IMR-90 (cell line): ENCODE data around the gene PPAT. TPM values are rescaled to one million over a fixed set of nuclear protein-coding genes. Genes with fewer than 3 reads are reported as not detected.

Source experiments
- ATAC-seq: fragments of 200-7000 bp; cut with Tn5 transposase; 2 replicates; pipeline ENCODE4 v1.9.1; 2020; ENCODE audit warnings: low read depth, mild to moderate bottlenecking, moderate library complexity
- BruUV-seq: library from RNA; stranded (reverse); fragments of 400-500 nt; replicated peaks from 2 replicates; lab custom pipeline; 2021; lab: Mats Ljungman, UMichigan
- CTCF ChIA-PET: fragments of 300-600 bp; formaldehyde crosslinking; extraction: SDS; loops from one replicate; lab custom pipeline; 2021; ENCODE audit warnings: antibody characterized with exemption; lab: Yijun Ruan, JAX
- POLR2A ChIA-PET: fragments of 300-600 bp; sonication (Branson Sonifier 250); formaldehyde crosslinking; loops from one replicate; lab custom pipeline; 2022; ENCODE audit warnings: antibody characterized with exemption; ENCODE audit not compliant: unreplicated experiment; lab: Charles Lee
- DNase-seq: peaks from one replicate; pipeline ENCODE4 v3.0.0; 2013
- H2AFZ ChIP-seq: replicated peaks from 2 replicates; pipeline ENCODE3; 2013; ENCODE audit warnings: low read length, mild to moderate bottlenecking; ENCODE audit not compliant: poor library complexity
- H2AK5ac ChIP-seq: 2 replicates; pipeline ENCODE4 v1.6.1; 2013; ENCODE audit warnings: low read depth, low read length, inconsistent platforms
- H2AK9ac ChIP-seq: replicated peaks from 2 replicates; pipeline ENCODE3; 2013; ENCODE audit warnings: mild to moderate bottlenecking, low read depth, low read length, moderate library complexity; ENCODE audit not compliant: poor library complexity
- H2BK120ac ChIP-seq: 2 replicates; pipeline ENCODE4 v1.6.1; 2013; ENCODE audit warnings: low read depth, low read length, inconsistent platforms
- H2BK15ac ChIP-seq: 3 replicates; pipeline ENCODE4 v1.6.1; 2013; ENCODE audit warnings: low read depth, low read length, inconsistent platforms
- H2BK20ac ChIP-seq: 2 replicates; pipeline ENCODE4 v1.6.1; 2013; ENCODE audit warnings: low read depth, mild to moderate bottlenecking, inconsistent platforms, low read length, moderate library complexity
- H2BK5ac ChIP-seq: 2 replicates; pipeline ENCODE4 v1.6.1; 2013; ENCODE audit warnings: mild to moderate bottlenecking, low read depth, low read length, inconsistent platforms; ENCODE audit not compliant: poor library complexity, severe bottlenecking
- H3K14ac ChIP-seq: replicated peaks from 2 replicates; pipeline ENCODE4 v1.6.1; 2013; ENCODE audit warnings: low read depth, low read length, inconsistent platforms
- H3K18ac ChIP-seq: 2 replicates; pipeline ENCODE4 v1.6.1; 2013; ENCODE audit warnings: low read depth, low read length, control low read depth
- H3K23ac ChIP-seq: 2 replicates; pipeline ENCODE4 v1.6.1; 2013; ENCODE audit warnings: low read depth, low read length, inconsistent platforms
- H3K27ac ChIP-seq: 2 replicates; pipeline ENCODE4 v1.5.1; 2013; ENCODE audit warnings: mild to moderate bottlenecking, control low read depth, low read length; ENCODE audit not compliant: insufficient read depth
- H3K27me3 ChIP-seq: 2 replicates; pipeline ENCODE4 v1.6.1; 2013; ENCODE audit warnings: low read length; ENCODE audit not compliant: control insufficient read depth, insufficient read depth
- H3K36me3 ChIP-seq: 2 replicates; pipeline ENCODE4 v1.6.1; 2013; ENCODE audit warnings: low read length, mixed read lengths; ENCODE audit not compliant: control insufficient read depth, insufficient read depth
- H3K4ac ChIP-seq: 2 replicates; pipeline ENCODE4 v1.6.1; 2013; ENCODE audit warnings: low read depth, low read length, inconsistent platforms
- H3K4me1 ChIP-seq: 2 replicates; pipeline ENCODE4 v1.6.1; 2013; ENCODE audit warnings: low read length, mixed read lengths; ENCODE audit not compliant: control insufficient read depth, insufficient read depth
- H3K4me2 ChIP-seq: 2 replicates; pipeline ENCODE4 v1.6.1; 2013; ENCODE audit warnings: low read depth, mild to moderate bottlenecking, control low read depth, low read length, moderate library complexity
- H3K4me3 ChIP-seq: 2 replicates; pipeline ENCODE4 v1.5.1; 2013; ENCODE audit warnings: low read depth, mild to moderate bottlenecking, control low read depth, low read length, moderate library complexity; ENCODE audit not compliant: insufficient read depth
- H3K56ac ChIP-seq: 2 replicates; pipeline ENCODE4 v1.6.1; 2013; ENCODE audit warnings: low read length, inconsistent platforms; ENCODE audit not compliant: insufficient read depth; ENCODE audit errors: extremely low read depth
- H3K79me1 ChIP-seq, 2 experiments: 2 replicates each; pipeline ENCODE4 v1.6.1; 2013; ENCODE audit warnings: low read length in 2 of 2, inconsistent platforms in 1 of 2, low read depth in 1 of 2
- H3K9ac ChIP-seq: 2 replicates; pipeline ENCODE4 v1.6.1; 2013; ENCODE audit warnings: low read depth, low read length, control low read depth
- H3K9me1 ChIP-seq: 2 replicates; pipeline ENCODE4 v1.6.1; 2013; ENCODE audit warnings: low read length, inconsistent platforms; ENCODE audit not compliant: insufficient read depth
- H3K9me3 ChIP-seq: 2 replicates; pipeline ENCODE4 v1.6.1; 2013; ENCODE audit warnings: low read length; ENCODE audit not compliant: control insufficient read depth, insufficient read depth
- H4K20me1 ChIP-seq: 2 replicates; pipeline ENCODE4 v1.6.1; 2013; ENCODE audit warnings: low read length, inconsistent platforms; ENCODE audit not compliant: insufficient read depth
- H4K5ac ChIP-seq: 2 replicates; pipeline ENCODE4 v1.6.1; 2013; ENCODE audit warnings: mild to moderate bottlenecking, low read depth, low read length, control low read depth
- H4K8ac ChIP-seq, 2 experiments: 2 replicates each; pipeline ENCODE4 v1.6.1; 2013; ENCODE audit warnings: low read depth in 2 of 2, low read length in 2 of 2, control low read depth in 1 of 2, inconsistent platforms in 1 of 2
- H4K91ac ChIP-seq: 2 replicates; pipeline ENCODE4 v1.6.1; 2013; ENCODE audit warnings: low read depth, low read length, inconsistent platforms; ENCODE audit not compliant: insufficient read depth
- CEBPB ChIP-seq: IDR thresholded peaks from 2 replicates; pipeline ENCODE4 v1.6.1; 2012; ENCODE audit warnings: low read depth, low read length, improper control_type of control experiment
- FOS ChIP-seq: fragments of 150-350 bp; IDR thresholded peaks from 2 replicates; pipeline ENCODE4 v1.6.1; 2016; ENCODE audit warnings: low read depth, low read length
- MAFK ChIP-seq: IDR thresholded peaks from 2 replicates; pipeline ENCODE4 v1.6.1; 2012; ENCODE audit warnings: low read depth, low read length, improper control_type of control experiment
- MAZ ChIP-seq: IDR thresholded peaks from 2 replicates; pipeline ENCODE4 v1.6.1; 2012; ENCODE audit warnings: low read depth, mild to moderate bottlenecking, low read length, improper control_type of control experiment, moderate library complexity, borderline replicate concordance
- NFE2L2 ChIP-seq: fragments of 150-350 bp; IDR thresholded peaks from 2 replicates; pipeline ENCODE4 v1.6.1; 2016; ENCODE audit warnings: low read depth, mild to moderate bottlenecking, low read length
- POLR2A ChIP-seq: IDR thresholded peaks from 2 replicates; pipeline ENCODE4 v1.6.1; 2012; ENCODE audit warnings: mild to moderate bottlenecking, low read depth, low read length
- RAD21 ChIP-seq: IDR thresholded peaks from 2 replicates; pipeline ENCODE4 v1.6.1; 2012; ENCODE audit warnings: low read length, improper control_type of control experiment
- RFX5 ChIP-seq: IDR thresholded peaks from 2 replicates; pipeline ENCODE4 v1.8.0; 2012; ENCODE audit warnings: low read depth, mild to moderate bottlenecking, low read length, moderate library complexity
- WGBS, 2 experiments: methylation state at CpG; one replicate each; pipeline versions ENCODE4 v1.1.5 to v1.1.7; 2013; ENCODE audit warnings: missing lambda C conversion rate in 2 of 2; ENCODE audit not compliant: insufficient read length in 1 of 2; ENCODE audit errors: extremely low coverage in 2 of 2; 5-methylcytosine and 5-hydroxymethylcytosine counted together
- dilution Hi-C: fragments of 300-500 bp; cut with HindIII; formaldehyde crosslinking; loops from one replicate; pipeline ENCODE4 v1.14.3; 2018; ENCODE audit warnings: low sequenced_read_pairs; ENCODE audit not compliant: unreplicated experiment
- in situ Hi-C: fragments of 300-500 bp; cut with MboI; formaldehyde crosslinking; loops from 3 replicates; pipeline ENCODE4 v1.14.3; 2019; ENCODE audit warnings: low sequenced_read_pairs, inconsistent platforms, mixed read lengths
- intact Hi-C: fragments of 100-400 bp; cut with micrococcal nuclease; formaldehyde crosslinking; loops from 2 replicates; pipeline ENCODE4 v1.10.0; 2022
- polyA plus RNA-seq, 3 experiments: library from polyadenylated mRNA; depleted of rRNA; stranded (reverse); fragments of >200 nt; gene quantifications; 2 replicates each; pipeline ENCODE4 v1.2.3, GENCODE V29; 2012; ENCODE audit warnings: low replicate concordance in 1 of 3
- total RNA-seq: library from RNA; depleted of rRNA; stranded (reverse); fragments of >200 nt; gene quantifications from 2 replicates; pipeline ENCODE4 v1.2.3, GENCODE V29; 2012

The PPAT gene
- total and polyA plus RNA-seq, 2 of the 4 experiments (the other 2 are of a cell fraction) = 7.0 to 21.1 TPM

GRCh38 chr4:56374956-56375355, 60.5 kb downstream of the PPAT start:
- H3K4me3 ChIP-seq = no peak overlapping the region
- DNase-seq (no peak), ATAC-seq (no peak)
- no peak overlapping the region for H3K14ac ChIP-seq
- dilution Hi-C loops = no loop called here
- no peak for TF ChIP-seq POLR2A
- no peak for TF ChIP-seq CEBPB
- TF ChIP-seq RAD21 = no peak
- no peak for TF ChIP-seq MAZ
- TF ChIP-seq FOS = no peak
- TF ChIP-seq RFX5 = no peak
- TF ChIP-seq MAFK = no peak
- no peak for TF ChIP-seq NFE2L2
- no peak overlapping the region for H2AK9ac ChIP-seq
- H2BK120ac ChIP-seq = no peak overlapping the region
- H3K27ac ChIP-seq = no peak overlapping the region
- H4K5ac ChIP-seq = no peak overlapping the region
- intact Hi-C loops = loop anchor here (5.0 kb wide), 1 partner anchor 48 kb away; no protein-coding TSS in a partner anchor
- no peak overlapping the region for H2AK5ac ChIP-seq
- no peaks in the 10 kb centered on the region for H3K79me1 ChIP-seq
- no peaks in the 10 kb centered on the region for H3K9me3 ChIP-seq
- no peak overlapping the region for H3K4ac ChIP-seq
- no peaks in the 10 kb centered on the region; the same call in 1 of the 2 replicates for H3K9me1 ChIP-seq
- POLR2A ChIA-PET = no interaction called here
- H3K27me3 ChIP-seq = no peaks in the 10 kb centered on the region
- H2AFZ ChIP-seq = no peak overlapping the region
- in situ Hi-C loops = no loop called here
- no peaks in the 10 kb centered on the region for H4K20me1 ChIP-seq
- no peak overlapping the region for H3K4me2 ChIP-seq
- no peak overlapping the region for H3K9ac ChIP-seq
- no peak overlapping the region for H2BK20ac ChIP-seq
- H3K4me1 ChIP-seq = no peaks in the 10 kb centered on the region
- H3K23ac ChIP-seq = no peak overlapping the region
- no peak overlapping the region for H4K91ac ChIP-seq
- H2BK15ac ChIP-seq = no peak overlapping the region
- no CpG with 5 or more reads among the region's 1 CpG for WGBS, 2 experiments
- no peak overlapping the region for H3K56ac ChIP-seq
- CTCF ChIA-PET = no interaction called here
- no peak overlapping the region for H4K8ac ChIP-seq
- BruUV-seq = no TSS peak
- H2BK5ac ChIP-seq = no peak overlapping the region
- H3K36me3 ChIP-seq = peaks cover 2% of the 10 kb centered on the region; the same call in 1 of the 2 replicates
- H3K18ac ChIP-seq = no peak overlapping the region
